GM12873 (cell line): ENCODE measurements around the gene CBLC.

Experiments used
- CTCF ChIP-seq: IDR thresholded peaks from 2 replicates; pipeline ENCODE4 v1.5.1; 2012; ENCODE audit warnings: low read depth, mild to moderate bottlenecking, moderate library complexity, low read length, control low read depth; ENCODE audit not compliant: insufficient read depth; ENCODE audit errors: missing control alignments

The CBLC gene, protein sequence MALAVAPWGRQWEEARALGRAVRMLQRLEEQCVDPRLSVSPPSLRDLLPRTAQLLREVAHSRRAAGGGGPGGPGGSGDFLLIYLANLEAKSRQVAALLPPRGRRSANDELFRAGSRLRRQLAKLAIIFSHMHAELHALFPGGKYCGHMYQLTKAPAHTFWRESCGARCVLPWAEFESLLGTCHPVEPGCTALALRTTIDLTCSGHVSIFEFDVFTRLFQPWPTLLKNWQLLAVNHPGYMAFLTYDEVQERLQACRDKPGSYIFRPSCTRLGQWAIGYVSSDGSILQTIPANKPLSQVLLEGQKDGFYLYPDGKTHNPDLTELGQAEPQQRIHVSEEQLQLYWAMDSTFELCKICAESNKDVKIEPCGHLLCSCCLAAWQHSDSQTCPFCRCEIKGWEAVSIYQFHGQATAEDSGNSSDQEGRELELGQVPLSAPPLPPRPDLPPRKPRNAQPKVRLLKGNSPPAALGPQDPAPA

GRCh38 chr19:44777715-44778347 is at the start of gene CBLC:
Gene CBLC, plus strand, starts transcription at chr19:44777890. Its CDS starts 42 bp downstream, at chr19:44777932.
- TF ChIP-seq CTCF, result no peak

- no peak for TF ChIP-seq CTCF
Measured at GRCh38 chr19:44728178-44728577, 49.5 kb upstream of the CBLC start.

DNA sequence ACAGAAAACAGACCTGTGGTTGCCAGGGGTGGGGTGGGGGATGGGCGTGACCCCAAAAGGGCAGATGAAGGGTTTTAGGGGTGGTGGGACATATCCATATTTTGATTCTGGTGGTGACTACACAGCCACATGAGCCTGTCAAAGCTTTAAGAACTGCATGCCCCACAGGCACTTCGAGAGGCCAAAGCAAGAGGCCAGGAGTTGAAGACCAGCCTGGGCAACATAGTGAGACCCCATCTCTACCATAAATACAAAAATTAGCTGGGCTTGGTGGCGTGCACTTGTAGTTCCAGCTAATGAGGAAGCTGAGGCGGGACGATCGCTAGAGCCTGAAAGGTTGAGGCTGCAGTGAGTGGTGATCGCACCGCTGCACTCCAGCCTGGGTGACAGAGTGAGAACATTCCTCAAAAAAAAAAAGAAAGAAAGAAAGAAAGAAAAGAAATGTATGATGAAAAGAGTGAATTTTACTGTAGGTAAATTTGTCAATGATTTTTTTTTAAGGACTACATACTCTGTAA is 48.1 kb upstream of the CBLC start:
- no peak for TF ChIP-seq CTCF

DNA sequence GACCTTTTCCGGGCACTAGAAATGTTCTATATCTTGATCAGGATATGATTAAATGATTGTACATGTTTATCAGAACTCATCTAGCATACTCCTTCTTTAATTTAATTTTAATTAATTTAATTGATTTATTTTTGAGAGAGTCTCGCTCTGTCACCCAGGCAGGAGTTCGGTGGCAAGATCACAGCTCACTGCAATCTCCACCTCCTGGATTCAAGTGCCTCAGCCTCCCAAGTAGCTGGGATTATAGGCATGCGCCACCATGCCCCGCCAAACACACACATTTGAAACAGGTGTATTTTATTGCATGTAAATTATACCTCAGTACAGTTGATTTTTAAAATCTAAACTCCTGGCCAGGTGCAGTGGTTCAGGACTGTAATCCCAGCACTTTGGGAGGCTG is 46.6 kb upstream of the CBLC start:
- no peak for TF ChIP-seq CTCF

DNA sequence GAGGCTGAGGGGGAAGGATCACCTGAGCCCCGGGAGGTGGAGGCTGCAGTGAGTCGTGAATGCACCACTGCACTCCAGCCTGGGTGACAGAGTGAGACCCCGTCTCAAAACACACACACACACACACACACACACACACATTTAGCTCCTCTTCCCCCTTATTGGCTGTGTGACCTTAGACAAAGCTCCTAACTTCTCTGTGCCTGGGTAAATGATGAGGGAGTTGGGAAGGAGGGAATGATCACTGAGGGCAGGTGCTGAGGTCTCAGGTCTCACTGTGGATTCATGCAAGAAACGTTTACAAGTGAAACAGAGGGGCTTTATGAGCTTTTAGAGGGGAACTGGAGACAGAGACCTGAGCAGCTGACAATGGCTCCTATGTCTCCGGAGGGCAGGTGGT is 46.1 kb upstream of the CBLC start:
- no peak for TF ChIP-seq CTCF

DNA sequence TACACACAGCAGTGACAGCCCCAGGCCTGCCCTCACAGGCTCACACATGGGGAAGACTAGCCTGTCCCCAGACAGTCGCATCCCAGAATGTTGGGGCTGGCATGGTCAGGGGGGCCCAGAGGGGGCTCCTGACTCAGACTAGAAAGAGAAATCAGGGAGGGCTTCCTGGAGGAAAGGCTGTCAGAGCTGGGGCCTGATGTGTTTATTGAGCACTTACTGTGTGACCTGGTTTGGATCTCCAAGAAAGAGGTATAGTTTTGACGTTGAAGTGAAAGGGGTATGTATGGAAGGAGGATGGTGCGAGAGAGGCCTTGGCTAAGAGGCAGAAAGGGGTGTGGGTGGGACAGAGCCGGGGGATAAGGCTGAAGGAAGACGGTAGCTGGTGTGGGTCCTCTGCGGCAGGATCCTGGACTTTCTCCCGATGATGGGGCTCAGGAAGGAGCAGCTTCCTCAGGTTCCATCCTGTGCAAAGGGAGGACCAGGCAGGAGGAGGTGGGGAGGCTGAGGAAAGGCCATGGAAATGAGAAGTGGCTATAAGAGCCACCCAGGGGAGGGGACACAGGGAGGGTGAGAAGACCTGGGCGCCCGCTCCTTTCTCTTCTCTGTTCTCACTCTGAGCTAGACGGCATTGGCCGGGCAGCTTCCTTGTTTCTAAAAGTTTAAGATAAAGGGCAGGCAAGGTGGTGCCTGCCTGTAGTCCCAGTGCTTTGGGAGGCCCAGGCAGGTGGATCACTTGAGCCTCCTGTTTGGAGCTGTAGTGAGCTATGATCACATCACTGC is 45.3 kb upstream of the CBLC start:
- no peak for TF ChIP-seq CTCF

DNA sequence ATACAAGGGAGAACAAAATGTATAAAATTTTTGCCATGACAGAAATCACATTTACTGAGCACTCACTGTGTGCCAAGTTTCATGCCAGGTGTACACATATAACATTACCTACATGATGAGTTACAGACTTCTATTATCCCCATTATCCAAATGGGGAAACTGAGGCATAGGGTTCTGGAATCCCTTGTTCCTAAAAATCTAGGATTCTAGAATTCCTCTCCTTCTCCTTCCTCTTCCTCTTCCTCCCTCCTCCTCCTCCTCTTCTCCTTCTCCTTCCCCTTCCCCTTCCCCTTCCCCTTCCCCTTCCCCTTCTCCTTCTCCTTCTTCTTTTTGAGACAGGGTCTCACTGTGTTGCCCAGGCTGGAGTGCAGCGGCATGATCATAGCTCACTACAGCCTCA is 43.3 kb upstream of the CBLC start:
- no peak for TF ChIP-seq CTCF
